Mucosa of descending colon (tissue), 3 donors: Measurements from ENCODE around the gene RNF43. TPM values are rescaled to one million over a fixed set of nuclear protein-coding genes. Genes with fewer than 3 reads are reported as not detected.

Source experiments
- ATAC-seq: fragments of 200-7000 bp; cut with Tn5 transposase; one replicate; pipeline ENCODE4 v1.9.1; 2020; ENCODE audit warnings: mild to moderate bottlenecking, moderate library complexity
- DNase-seq, 3 donors: peaks; one replicate each; pipeline ENCODE4 v3.0.0-alpha.2; 2020
- H3K36me3 ChIP-seq: fragments of 200-600 bp; one replicate; pipeline ENCODE4 v1.8.0; 2021; ENCODE audit warnings: low read depth, mild to moderate bottlenecking
- H3K4me1 ChIP-seq: fragments of 200-600 bp; one replicate; pipeline ENCODE4 v1.8.0; 2021; ENCODE audit warnings: low read depth, mild to moderate bottlenecking
- H3K4me3 ChIP-seq: fragments of 200-600 bp; one replicate; pipeline ENCODE4 v1.8.0; 2021; ENCODE audit warnings: mild to moderate bottlenecking
- H3K9me3 ChIP-seq: fragments of 200-600 bp; one replicate; pipeline ENCODE4 v1.8.0; 2021; ENCODE audit warnings: mild to moderate bottlenecking
- intact Hi-C, 2 donors: fragments of 100-400 bp; cut with DNase I in 1 of 2; cut with micrococcal nuclease in 1 of 2; formaldehyde crosslinking; loops; one replicate each; pipeline versions ENCODE4 v1.11.0 to v1.11.1; 2022; cut with DNase I, micrococcal nuclease
- total RNA-seq, 3 donors: library from RNA; stranded (reverse); fragmentation: NEBNext Ultra II Directional in 2 of 3; extraction: Animal tissue kit (Norgen Biotek cat#: 25700) in 2 of 3; gene quantifications; one replicate each; pipeline versions ENCODE4 v1.2.1 to v1.2.4, GENCODE V29; 2021 to 2023
- TF ChIP-seq, protein P1 (sequence below): fragments of 200-600 bp; IDR thresholded peaks from one replicate; pipeline ENCODE4 v1.8.0; 2022; ENCODE audit warnings: antibody characterized with exemption, mild to moderate bottlenecking
- donor health status: DM: no; HTN: no; CAD: no; lungs with moderate emphysema.
- donor health status: DM: no; HTN: no; CAD: no.
- donor health status: DM: no; HTN: yes; CAD: no.

The RNF43 gene
- total RNA-seq, 3 donors from 2014 or later, result 24.2 to 68.5 (median 37.7) TPM

GRCh38 chr17:58376472-58377000 lies 40.8 kb downstream of the RNF43 start:
- intact Hi-C loops, result no loop called here
- TF ChIP-seq, protein P1, sequence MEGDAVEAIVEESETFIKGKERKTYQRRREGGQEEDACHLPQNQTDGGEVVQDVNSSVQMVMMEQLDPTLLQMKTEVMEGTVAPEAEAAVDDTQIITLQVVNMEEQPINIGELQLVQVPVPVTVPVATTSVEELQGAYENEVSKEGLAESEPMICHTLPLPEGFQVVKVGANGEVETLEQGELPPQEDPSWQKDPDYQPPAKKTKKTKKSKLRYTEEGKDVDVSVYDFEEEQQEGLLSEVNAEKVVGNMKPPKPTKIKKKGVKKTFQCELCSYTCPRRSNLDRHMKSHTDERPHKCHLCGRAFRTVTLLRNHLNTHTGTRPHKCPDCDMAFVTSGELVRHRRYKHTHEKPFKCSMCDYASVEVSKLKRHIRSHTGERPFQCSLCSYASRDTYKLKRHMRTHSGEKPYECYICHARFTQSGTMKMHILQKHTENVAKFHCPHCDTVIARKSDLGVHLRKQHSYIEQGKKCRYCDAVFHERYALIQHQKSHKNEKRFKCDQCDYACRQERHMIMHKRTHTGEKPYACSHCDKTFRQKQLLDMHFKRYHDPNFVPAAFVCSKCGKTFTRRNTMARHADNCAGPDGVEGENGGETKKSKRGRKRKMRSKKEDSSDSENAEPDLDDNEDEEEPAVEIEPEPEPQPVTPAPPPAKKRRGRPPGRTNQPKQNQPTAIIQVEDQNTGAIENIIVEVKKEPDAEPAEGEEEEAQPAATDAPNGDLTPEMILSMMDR, result no peak
- no peak for ATAC-seq
- DNase-seq, result no peak
- no peak overlapping the region for H3K4me3 ChIP-seq
- H3K9me3 ChIP-seq, result no peaks in the 10 kb centered on the region
- H3K4me1 ChIP-seq, result peaks cover 47% of the 10 kb centered on the region
- H3K36me3 ChIP-seq, result no peaks in the 10 kb centered on the region

GRCh38 chr17:58375811-58376210 lies 41.5 kb downstream of the RNF43 start:
- intact Hi-C loops, result no loop called here
- Histone ChIP-seq H3K9me3 (no peaks in the 10 kb centered on the region), H3K4me1 (peaks cover 46% of the 10 kb centered on the region), H3K36me3 (no peaks in the 10 kb centered on the region), H3K4me3 (no peak overlapping the region)
- TF ChIP-seq, protein P1, result no peak
- peak; percentile 28 for ATAC-seq
- peak in 1 of 3 donors; percentile 46 for DNase-seq

DNA sequence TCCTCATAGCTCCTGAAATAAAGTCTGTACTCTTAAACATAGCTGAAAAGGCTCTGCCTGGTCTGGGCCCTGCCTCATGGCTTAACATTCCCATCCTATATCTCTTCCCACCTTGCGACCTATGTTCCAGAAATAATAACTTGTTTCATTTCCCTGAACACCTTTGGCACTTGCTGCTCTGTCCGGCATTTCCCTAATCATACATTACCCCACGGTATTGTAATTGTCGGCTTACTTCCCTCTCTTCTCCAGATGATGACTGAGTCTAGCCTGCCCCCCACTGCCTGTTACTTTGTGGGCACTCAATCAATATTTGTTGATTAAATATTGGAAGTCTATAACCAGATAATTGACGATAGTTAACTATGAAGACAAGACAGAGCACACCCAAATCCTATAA lies 42.1 kb downstream of the RNF43 start:
- Histone ChIP-seq H3K36me3 (no peaks in the 10 kb centered on the region), H3K9me3 (no peaks in the 10 kb centered on the region), H3K4me3 (no peak overlapping the region), H3K4me1 (peaks cover 48% of the 10 kb centered on the region)
- TF ChIP-seq, protein P1, result no peak
- DNase-seq (no peak), ATAC-seq (peak; percentile 57)
- intact Hi-C loops, result no loop called here

DNA sequence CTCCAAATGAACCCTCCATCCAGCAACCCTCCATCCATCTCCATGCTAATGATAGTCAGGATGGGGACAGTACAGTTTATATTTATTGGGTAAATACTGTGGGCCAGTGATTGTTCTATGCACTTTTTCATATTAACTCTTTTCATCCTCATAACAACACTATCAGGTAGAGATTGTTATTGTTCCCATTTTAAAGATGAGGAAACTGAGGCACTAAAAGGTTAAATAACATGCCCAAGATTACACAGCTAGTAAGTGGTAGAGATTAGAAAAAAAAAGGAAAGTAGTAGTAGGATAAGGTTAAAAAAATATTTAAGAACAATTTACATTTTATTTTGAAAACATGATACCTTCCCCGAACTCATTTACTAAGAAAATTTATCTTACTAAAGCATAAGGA lies 43.4 kb downstream of the RNF43 start:
- no peak for DNase-seq

GRCh38 chr17:58373003-58373402 lies 44.3 kb downstream of the RNF43 start:
- ATAC-seq, result no peak
- DNase-seq, result no peak
- peaks cover 40% of the 10 kb centered on the region for H3K4me1 ChIP-seq
- no peaks in the 10 kb centered on the region for H3K9me3 ChIP-seq
- intact Hi-C loops, result no loop called here
- no peak overlapping the region for H3K4me3 ChIP-seq
- TF ChIP-seq, protein P1, result no peak
- no peaks in the 10 kb centered on the region for H3K36me3 ChIP-seq

More for the DNA sequence above, 43.4 kb downstream of the RNF43 start:
- H3K9me3 ChIP-seq, result no peaks in the 10 kb centered on the region
- TF ChIP-seq, protein P1, result no peak
- no peaks in the 10 kb centered on the region for H3K36me3 ChIP-seq
- intact Hi-C loops, result no loop called here
- ATAC-seq, result no peak
- H3K4me1 ChIP-seq, result peaks cover 42% of the 10 kb centered on the region
- no peak overlapping the region for H3K4me3 ChIP-seq
